Cardiac muscle cell (in vitro differentiated cells and primary cell): Measurements from ENCODE around the gene C6orf136. TPM values are rescaled to one million over a fixed set of nuclear protein-coding genes. Genes with fewer than 3 reads are reported as not detected.

Source experiments
- DNase-seq, 2 donors: peaks; one replicate each; pipeline versions ENCODE4 v3.0.0 to v3.0.0-alpha.2; 2010 to 2017; ENCODE audit warnings: low read depth in 1 of 2, low spot score in 1 of 2
- H3K27ac ChIP-seq: fragments of 200-600 bp; sonication (generic); 2 replicates; pipeline ENCODE4 v1.5.1; 2016
- H3K27me3 ChIP-seq: fragments of 200-600 bp; sonication (generic); 2 replicates; pipeline ENCODE4 v1.6.0; 2016; ENCODE audit warnings: control low read depth
- H3K36me3 ChIP-seq: fragments of 200-600 bp; sonication (generic); 2 replicates; pipeline ENCODE4 v1.5.1; 2016; ENCODE audit warnings: control low read depth
- H3K4me1 ChIP-seq: fragments of 200-600 bp; sonication (generic); 2 replicates; pipeline ENCODE4 v1.8.1; 2017; ENCODE audit warnings: low read depth, mild to moderate bottlenecking, mixed run types
- H3K4me3 ChIP-seq: fragments of 200-600 bp; sonication (generic); 2 replicates; pipeline ENCODE4 v1.5.1; 2016; ENCODE audit warnings: mild to moderate bottlenecking
- H3K9me3 ChIP-seq: fragments of 200-600 bp; sonication (generic); 2 replicates; pipeline ENCODE4 v1.5.1; 2017; ENCODE audit warnings: low read depth, mild to moderate bottlenecking, control low read depth
- CTCF ChIP-seq: IDR thresholded peaks from 2 replicates; pipeline ENCODE4 v1.5.1; 2012; ENCODE audit warnings: low read depth, mild to moderate bottlenecking, low read length
- polyA plus RNA-seq: library from polyadenylated mRNA; unstranded; fragments of >200 nt; fragmentation: Nextera tagmentation; extraction: Ambion mirVana; gene quantifications from 2 replicates; pipeline ENCODE4 v1.2.1, GENCODE V29; 2016
- total RNA-seq: library from RNA; depleted of rRNA; stranded (reverse); fragments of >200 nt; gene quantifications from 2 replicates; pipeline ENCODE4 v1.2.3, GENCODE V29; 2016

Gene C6orf136
- total and polyA plus RNA-seq, 2 experiments from 2014 or later = 28.5 to 40.1 TPM

GRCh38 chr6:30700340-30700739, 53.4 kb downstream of the C6orf136 start:
- H3K27me3 ChIP-seq = no peaks in the 10 kb centered on the region
- no peaks in the 10 kb centered on the region for H3K9me3 ChIP-seq
- no peak overlapping the region for H3K4me3 ChIP-seq
- peaks cover 15% of the 10 kb centered on the region for H3K36me3 ChIP-seq
- H3K27ac ChIP-seq = no peak overlapping the region
- no peak for DNase-seq
- H3K4me1 ChIP-seq = no peaks in the 10 kb centered on the region
- no peak for TF ChIP-seq CTCF

Other genes starting within 250 kb of the C6orf136 start
- gene HLA-E, start 157.6 kb upstream of the C6orf136 start, total RNA-seq = 30.0 and 39.2 TPM in 2 replicates
- 17.0 and 26.1 TPM in 2 replicates for gene HLA-E, start 157.6 kb upstream of the C6orf136 start, polyA plus RNA-seq
- 12.4 and 16.1 TPM in 2 replicates for gene GNL1, start 90.6 kb upstream of the C6orf136 start, total RNA-seq
- gene GNL1, start 90.6 kb upstream of the C6orf136 start, polyA plus RNA-seq = 33.9 and 44.2 TPM in 2 replicates
- 11.4 and 11.8 TPM in 2 replicates for gene PRR3, start 89.8 kb upstream of the C6orf136 start, total RNA-seq
- 14.3 and 14.7 TPM in 2 replicates for gene PRR3, start 89.8 kb upstream of the C6orf136 start, polyA plus RNA-seq
- gene ABCF1, start 75.7 kb upstream of the C6orf136 start, total RNA-seq = 54.4 and 61.9 TPM in 2 replicates
- 52.5 and 54.6 TPM in 2 replicates for gene ABCF1, start 75.7 kb upstream of the C6orf136 start, polyA plus RNA-seq
- gene PPP1R10, start 29.9 kb upstream of the C6orf136 start, total RNA-seq = 47.3 and 65.6 TPM in 2 replicates
- 42.4 and 42.9 TPM in 2 replicates for gene PPP1R10, start 29.9 kb upstream of the C6orf136 start, polyA plus RNA-seq
- gene MRPS18B, start 29.3 kb upstream of the C6orf136 start, total RNA-seq = 54.4 and 58.2 TPM in 2 replicates
- gene MRPS18B, start 29.3 kb upstream of the C6orf136 start, polyA plus RNA-seq = 107 and 120 TPM in 2 replicates
- gene ATAT1, start 20.3 kb upstream of the C6orf136 start, total RNA-seq = 11.2 and 18.3 TPM in 2 replicates
- gene ATAT1, start 20.3 kb upstream of the C6orf136 start, polyA plus RNA-seq = 17.3 and 18.0 TPM in 2 replicates
- 36.7 and 38.1 TPM in 2 replicates for gene DHX16, start 25.9 kb downstream of the C6orf136 start, total RNA-seq
- 27.8 and 36.2 TPM in 2 replicates for gene DHX16, start 25.9 kb downstream of the C6orf136 start, polyA plus RNA-seq
- gene PPP1R18, start 39.5 kb downstream of the C6orf136 start, total RNA-seq = 25.7 and 43.5 TPM in 2 replicates
- gene PPP1R18, start 39.5 kb downstream of the C6orf136 start, polyA plus RNA-seq = 9.9 and 13.0 TPM in 2 replicates
- 13.7 and 17.2 TPM in 2 replicates for gene NRM, start 43.9 kb downstream of the C6orf136 start, total RNA-seq
- gene NRM, start 43.9 kb downstream of the C6orf136 start, polyA plus RNA-seq = 29.1 and 33.8 TPM in 2 replicates
- gene MDC1, start 70.1 kb downstream of the C6orf136 start, total RNA-seq = 14.3 and 21.9 TPM in 2 replicates
- 30.0 and 44.1 TPM in 2 replicates for gene MDC1, start 70.1 kb downstream of the C6orf136 start, polyA plus RNA-seq
- 827 and 939 TPM in 2 replicates for gene TUBB, start 73.2 kb downstream of the C6orf136 start, total RNA-seq
- 662 and 675 TPM in 2 replicates for gene TUBB, start 73.2 kb downstream of the C6orf136 start, polyA plus RNA-seq
- gene FLOT1, start 95.6 kb downstream of the C6orf136 start, total RNA-seq = 208 and 222 TPM in 2 replicates
- gene FLOT1, start 95.6 kb downstream of the C6orf136 start, polyA plus RNA-seq = 236 and 261 TPM in 2 replicates
- gene IER3, start 97.4 kb downstream of the C6orf136 start, total RNA-seq = 28.0 and 45.8 TPM in 2 replicates
- 20.1 and 25.8 TPM in 2 replicates for gene IER3, start 97.4 kb downstream of the C6orf136 start, polyA plus RNA-seq
- 125 and 136 TPM in 2 replicates for gene DDR1, start 237.4 kb downstream of the C6orf136 start, total RNA-seq
- 108 and 118 TPM in 2 replicates for gene DDR1, start 237.4 kb downstream of the C6orf136 start, polyA plus RNA-seq